HepG2 (cell line): ENCODE measurements around the gene KIF1B. TPM values are rescaled to one million over a fixed set of nuclear protein-coding genes. Genes with fewer than 3 reads are reported as not detected.

Experiments
- NRL ChIP-seq: sonication (generic); formaldehyde crosslinking; IDR thresholded peaks from 2 replicates; pipeline ENCODE4 v1.5.0; 2020; ENCODE audit warnings: missing genetic modification reagents, mild to moderate bottlenecking, moderate library complexity, borderline replicate concordance
- PAF1 ChIP-seq: IDR thresholded peaks from 2 replicates; pipeline ENCODE4 v1.6.1; 2016; ENCODE audit warnings: missing genetic modification reagents, missing compliant biosample characterization
- SRY ChIP-seq: sonication (generic); formaldehyde crosslinking; IDR thresholded peaks from 2 replicates; pipeline ENCODE4 v1.8.0; 2022; ENCODE audit warnings: mild to moderate bottlenecking, missing genetic modification reagents
- XRCC5 ChIP-seq: fragments of 200-400 bp; formaldehyde crosslinking; optimal IDR thresholded peaks from 2 replicates; pipeline ENCODE3; 2017; ENCODE audit warnings: mild to moderate bottlenecking, low read length
- ZNF460 ChIP-seq: sonication (generic); formaldehyde crosslinking; IDR thresholded peaks from 2 replicates; pipeline ENCODE4 v1.5.1; 2020; ENCODE audit warnings: missing genetic modification reagents, mild to moderate bottlenecking, borderline replicate concordance
- ZNF552 ChIP-seq: sonication (generic); formaldehyde crosslinking; IDR thresholded peaks from 2 replicates; pipeline ENCODE4 v1.9.0; 2022; ENCODE audit warnings: missing genetic modification reagents, mild to moderate bottlenecking, borderline replicate concordance
- ZNF569 ChIP-seq: sonication (generic); formaldehyde crosslinking; IDR thresholded peaks from 2 replicates; pipeline ENCODE4 v1.5.0; 2020; ENCODE audit warnings: mild to moderate bottlenecking, missing genetic modification reagents, moderate library complexity, borderline replicate concordance
- ZNF839 ChIP-seq: sonication (generic); formaldehyde crosslinking; IDR thresholded peaks from 2 replicates; pipeline ENCODE4 v1.4.0; 2020; ENCODE audit warnings: missing genetic modification reagents, mild to moderate bottlenecking, borderline replicate concordance
- polyA plus RNA-seq, 8 experiments: library from polyadenylated mRNA; depleted of rRNA in 3 of 8; stranded (reverse) in 7 of 8; unstranded in 1 of 8; fragments of >200 nt; fragmentation: Illumina TruSeq in 4 of 8; extraction: Trizol in 4 of 8; gene quantifications; 2 replicates each; pipeline versions ENCODE4 v1.2.1 to v1.2.3, GENCODE V29; 2011 to 2016; ENCODE audit warnings: low read depth in 4 of 8, missing spikeins in 1 of 8, mixed read lengths in 1 of 8; ENCODE audit not compliant: insufficient read depth in 1 of 8
- total RNA-seq, 5 experiments: library from RNA; depleted of rRNA; stranded (reverse); fragments of >200 nt; fragmentation: Illumina TruSeq; extraction: Trizol; gene quantifications; 2 replicates each; pipeline ENCODE4 v1.2.3, GENCODE V29; 2016; ENCODE audit warnings: low read depth in 1 of 5
- TF ChIP-seq, protein P1 (sequence below): sonication (generic); formaldehyde crosslinking; IDR thresholded peaks from 2 replicates; pipeline ENCODE4 v1.4.0; 2020; ENCODE audit warnings: missing genetic modification reagents, mild to moderate bottlenecking, borderline replicate concordance
- TF ChIP-seq, protein P2 (sequence below): IDR thresholded peaks from 2 replicates; pipeline ENCODE4 v1.6.1; 2016; ENCODE audit warnings: low read depth, missing genetic modification reagents, missing compliant biosample characterization
- TF ChIP-seq, protein P3 (sequence below): sonication (generic); formaldehyde crosslinking; IDR thresholded peaks from 2 replicates; pipeline ENCODE4 v1.4.0; 2020; ENCODE audit warnings: mild to moderate bottlenecking, missing genetic modification reagents, borderline replicate concordance
- TF ChIP-seq, protein P4 (sequence below): IDR thresholded peaks from 2 replicates; pipeline ENCODE4 v1.6.1; 2016; ENCODE audit warnings: low read depth

Gene KIF1B
- total and polyA plus RNA-seq, 2 of the 13 experiments (the other 11 are each of a cell fraction or from before 2014, with no cell fraction given): 26.7 to 32.5 TPM

DNA sequence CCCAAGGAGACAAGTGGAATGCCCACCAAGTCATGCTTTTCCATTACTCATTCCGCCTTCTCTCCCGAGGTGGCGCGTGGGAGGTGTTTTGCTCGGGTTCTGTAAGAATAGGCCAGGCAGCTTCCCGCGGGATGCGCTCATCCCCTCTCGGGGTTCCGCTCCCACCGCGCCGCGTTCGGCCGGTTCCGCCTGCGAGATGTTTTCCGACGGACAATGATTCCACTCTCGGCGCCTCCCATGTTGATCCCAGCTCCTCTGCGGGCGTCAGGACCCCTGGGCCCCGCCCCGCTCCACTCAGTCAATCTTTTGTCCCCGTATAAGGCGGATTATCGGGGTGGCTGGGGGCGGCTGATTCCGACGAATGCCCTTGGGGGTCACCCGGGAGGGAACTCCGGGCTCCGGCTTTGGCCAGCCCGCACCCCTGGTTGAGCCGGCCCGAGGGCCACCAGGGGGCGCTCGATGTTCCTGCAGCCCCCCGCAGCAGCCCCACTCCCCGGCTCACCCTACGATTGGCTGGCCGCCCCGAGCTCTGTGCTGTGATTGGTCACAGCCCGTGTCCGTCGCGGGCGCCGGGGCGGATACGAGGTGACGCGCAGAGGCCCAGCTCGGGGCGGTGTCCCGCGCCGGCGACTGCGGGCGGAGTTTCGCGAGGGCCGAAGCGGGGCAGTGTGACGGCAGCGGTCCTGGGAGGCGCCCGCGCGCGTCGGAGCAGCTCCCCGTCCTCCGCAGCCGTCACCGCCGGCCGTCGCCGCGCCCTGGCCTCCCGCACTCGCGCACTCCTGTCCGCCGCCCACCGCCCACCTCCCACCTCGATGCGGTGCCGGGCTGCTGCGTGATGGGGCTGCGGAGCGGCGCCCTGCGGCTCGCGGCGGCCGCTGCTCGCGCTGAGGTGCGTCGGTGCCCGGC is at the start of gene KIF1B (continued):
- TF ChIP-seq, protein P1, sequence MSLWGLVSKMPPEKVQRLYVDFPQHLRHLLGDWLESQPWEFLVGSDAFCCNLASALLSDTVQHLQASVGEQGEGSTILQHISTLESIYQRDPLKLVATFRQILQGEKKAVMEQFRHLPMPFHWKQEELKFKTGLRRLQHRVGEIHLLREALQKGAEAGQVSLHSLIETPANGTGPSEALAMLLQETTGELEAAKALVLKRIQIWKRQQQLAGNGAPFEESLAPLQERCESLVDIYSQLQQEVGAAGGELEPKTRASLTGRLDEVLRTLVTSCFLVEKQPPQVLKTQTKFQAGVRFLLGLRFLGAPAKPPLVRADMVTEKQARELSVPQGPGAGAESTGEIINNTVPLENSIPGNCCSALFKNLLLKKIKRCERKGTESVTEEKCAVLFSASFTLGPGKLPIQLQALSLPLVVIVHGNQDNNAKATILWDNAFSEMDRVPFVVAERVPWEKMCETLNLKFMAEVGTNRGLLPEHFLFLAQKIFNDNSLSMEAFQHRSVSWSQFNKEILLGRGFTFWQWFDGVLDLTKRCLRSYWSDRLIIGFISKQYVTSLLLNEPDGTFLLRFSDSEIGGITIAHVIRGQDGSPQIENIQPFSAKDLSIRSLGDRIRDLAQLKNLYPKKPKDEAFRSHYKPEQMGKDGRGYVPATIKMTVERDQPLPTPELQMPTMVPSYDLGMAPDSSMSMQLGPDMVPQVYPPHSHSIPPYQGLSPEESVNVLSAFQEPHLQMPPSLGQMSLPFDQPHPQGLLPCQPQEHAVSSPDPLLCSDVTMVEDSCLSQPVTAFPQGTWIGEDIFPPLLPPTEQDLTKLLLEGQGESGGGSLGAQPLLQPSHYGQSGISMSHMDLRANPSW (CRISPR knock-in tag): no peak
- TF ChIP-seq XRCC5 (peak; percentile 87), PAF1 (CRISPR knock-in tag) (no peak), ZNF839 (CRISPR knock-in tag) (no peak), ZNF552 (CRISPR knock-in tag) (0 out of 2 replicates have a peak, but pooled peaks have one; percentile 54), ZNF460 (peak; percentile 11; the same call in 1 of the 2 replicates), SRY (CRISPR knock-in tag) (0 out of 2 replicates have a peak, but pooled peaks have one; percentile 64), NRL (CRISPR knock-in tag) (peak; percentile 68; the same call in 1 of the 2 replicates), ZNF569 (CRISPR knock-in tag) (no peak)
- TF ChIP-seq, protein P2, sequence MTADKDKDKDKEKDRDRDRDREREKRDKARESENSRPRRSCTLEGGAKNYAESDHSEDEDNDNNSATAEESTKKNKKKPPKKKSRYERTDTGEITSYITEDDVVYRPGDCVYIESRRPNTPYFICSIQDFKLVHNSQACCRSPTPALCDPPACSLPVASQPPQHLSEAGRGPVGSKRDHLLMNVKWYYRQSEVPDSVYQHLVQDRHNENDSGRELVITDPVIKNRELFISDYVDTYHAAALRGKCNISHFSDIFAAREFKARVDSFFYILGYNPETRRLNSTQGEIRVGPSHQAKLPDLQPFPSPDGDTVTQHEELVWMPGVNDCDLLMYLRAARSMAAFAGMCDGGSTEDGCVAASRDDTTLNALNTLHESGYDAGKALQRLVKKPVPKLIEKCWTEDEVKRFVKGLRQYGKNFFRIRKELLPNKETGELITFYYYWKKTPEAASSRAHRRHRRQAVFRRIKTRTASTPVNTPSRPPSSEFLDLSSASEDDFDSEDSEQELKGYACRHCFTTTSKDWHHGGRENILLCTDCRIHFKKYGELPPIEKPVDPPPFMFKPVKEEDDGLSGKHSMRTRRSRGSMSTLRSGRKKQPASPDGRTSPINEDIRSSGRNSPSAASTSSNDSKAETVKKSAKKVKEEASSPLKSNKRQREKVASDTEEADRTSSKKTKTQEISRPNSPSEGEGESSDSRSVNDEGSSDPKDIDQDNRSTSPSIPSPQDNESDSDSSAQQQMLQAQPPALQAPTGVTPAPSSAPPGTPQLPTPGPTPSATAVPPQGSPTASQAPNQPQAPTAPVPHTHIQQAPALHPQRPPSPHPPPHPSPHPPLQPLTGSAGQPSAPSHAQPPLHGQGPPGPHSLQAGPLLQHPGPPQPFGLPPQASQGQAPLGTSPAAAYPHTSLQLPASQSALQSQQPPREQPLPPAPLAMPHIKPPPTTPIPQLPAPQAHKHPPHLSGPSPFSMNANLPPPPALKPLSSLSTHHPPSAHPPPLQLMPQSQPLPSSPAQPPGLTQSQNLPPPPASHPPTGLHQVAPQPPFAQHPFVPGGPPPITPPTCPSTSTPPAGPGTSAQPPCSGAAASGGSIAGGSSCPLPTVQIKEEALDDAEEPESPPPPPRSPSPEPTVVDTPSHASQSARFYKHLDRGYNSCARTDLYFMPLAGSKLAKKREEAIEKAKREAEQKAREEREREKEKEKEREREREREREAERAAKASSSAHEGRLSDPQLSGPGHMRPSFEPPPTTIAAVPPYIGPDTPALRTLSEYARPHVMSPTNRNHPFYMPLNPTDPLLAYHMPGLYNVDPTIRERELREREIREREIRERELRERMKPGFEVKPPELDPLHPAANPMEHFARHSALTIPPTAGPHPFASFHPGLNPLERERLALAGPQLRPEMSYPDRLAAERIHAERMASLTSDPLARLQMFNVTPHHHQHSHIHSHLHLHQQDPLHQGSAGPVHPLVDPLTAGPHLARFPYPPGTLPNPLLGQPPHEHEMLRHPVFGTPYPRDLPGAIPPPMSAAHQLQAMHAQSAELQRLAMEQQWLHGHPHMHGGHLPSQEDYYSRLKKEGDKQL (CRISPR knock-in tag): no peak
- TF ChIP-seq, protein P3, sequence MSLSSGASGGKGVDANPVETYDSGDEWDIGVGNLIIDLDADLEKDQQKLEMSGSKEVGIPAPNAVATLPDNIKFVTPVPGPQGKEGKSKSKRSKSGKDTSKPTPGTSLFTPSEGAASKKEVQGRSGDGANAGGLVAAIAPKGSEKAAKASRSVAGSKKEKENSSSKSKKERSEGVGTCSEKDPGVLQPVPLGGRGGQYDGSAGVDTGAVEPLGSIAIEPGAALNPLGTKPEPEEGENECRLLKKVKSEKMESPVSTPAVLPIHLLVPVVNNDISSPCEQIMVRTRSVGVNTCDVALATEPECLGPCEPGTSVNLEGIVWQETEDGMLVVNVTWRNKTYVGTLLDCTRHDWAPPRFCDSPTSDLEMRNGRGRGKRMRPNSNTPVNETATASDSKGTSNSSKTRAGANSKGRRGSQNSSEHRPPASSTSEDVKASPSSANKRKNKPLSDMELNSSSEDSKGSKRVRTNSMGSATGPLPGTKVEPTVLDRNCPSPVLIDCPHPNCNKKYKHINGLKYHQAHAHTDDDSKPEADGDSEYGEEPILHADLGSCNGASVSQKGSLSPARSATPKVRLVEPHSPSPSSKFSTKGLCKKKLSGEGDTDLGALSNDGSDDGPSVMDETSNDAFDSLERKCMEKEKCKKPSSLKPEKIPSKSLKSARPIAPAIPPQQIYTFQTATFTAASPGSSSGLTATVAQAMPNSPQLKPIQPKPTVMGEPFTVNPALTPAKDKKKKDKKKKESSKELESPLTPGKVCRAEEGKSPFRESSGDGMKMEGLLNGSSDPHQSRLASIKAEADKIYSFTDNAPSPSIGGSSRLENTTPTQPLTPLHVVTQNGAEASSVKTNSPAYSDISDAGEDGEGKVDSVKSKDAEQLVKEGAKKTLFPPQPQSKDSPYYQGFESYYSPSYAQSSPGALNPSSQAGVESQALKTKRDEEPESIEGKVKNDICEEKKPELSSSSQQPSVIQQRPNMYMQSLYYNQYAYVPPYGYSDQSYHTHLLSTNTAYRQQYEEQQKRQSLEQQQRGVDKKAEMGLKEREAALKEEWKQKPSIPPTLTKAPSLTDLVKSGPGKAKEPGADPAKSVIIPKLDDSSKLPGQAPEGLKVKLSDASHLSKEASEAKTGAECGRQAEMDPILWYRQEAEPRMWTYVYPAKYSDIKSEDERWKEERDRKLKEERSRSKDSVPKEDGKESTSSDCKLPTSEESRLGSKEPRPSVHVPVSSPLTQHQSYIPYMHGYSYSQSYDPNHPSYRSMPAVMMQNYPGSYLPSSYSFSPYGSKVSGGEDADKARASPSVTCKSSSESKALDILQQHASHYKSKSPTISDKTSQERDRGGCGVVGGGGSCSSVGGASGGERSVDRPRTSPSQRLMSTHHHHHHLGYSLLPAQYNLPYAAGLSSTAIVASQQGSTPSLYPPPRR (CRISPR knock-in tag): no peak
- TF ChIP-seq, protein P4, sequence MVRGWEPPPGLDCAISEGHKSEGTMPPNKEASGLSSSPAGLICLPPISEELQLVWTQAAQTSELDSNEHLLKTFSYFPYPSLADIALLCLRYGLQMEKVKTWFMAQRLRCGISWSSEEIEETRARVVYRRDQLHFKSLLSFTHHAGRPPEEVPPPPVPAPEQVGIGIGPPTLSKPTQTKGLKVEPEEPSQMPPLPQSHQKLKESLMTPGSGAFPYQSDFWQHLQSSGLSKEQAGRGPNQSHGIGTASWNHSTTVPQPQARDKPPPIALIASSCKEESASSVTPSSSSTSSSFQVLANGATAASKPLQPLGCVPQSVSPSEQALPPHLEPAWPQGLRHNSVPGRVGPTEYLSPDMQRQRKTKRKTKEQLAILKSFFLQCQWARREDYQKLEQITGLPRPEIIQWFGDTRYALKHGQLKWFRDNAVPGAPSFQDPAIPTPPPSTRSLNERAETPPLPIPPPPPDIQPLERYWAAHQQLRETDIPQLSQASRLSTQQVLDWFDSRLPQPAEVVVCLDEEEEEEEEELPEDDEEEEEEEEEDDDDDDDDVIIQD (CRISPR knock-in tag): peak; percentile 78; the same call in 1 of the 2 replicates
